ENCODE measurements around the gene DNAH10.

- TF ChIP-seq CTCF (IDR thresholded peaks at IDR 0.05; ENCODE audit: low read length) (no peak), EZH2 (IDR thresholded peaks at IDR 0.05; ENCODE audit: borderline replicate concordance, low read length) (no peak)
Observed at GRCh38 chr12:123942238-123942653, 180.1 kb downstream of the DNAH10 start.
